NT2/D1 (cell line): ENCODE results near the gene TM4SF5.

Experiments
- SUZ12 ChIP-seq: IDR thresholded peaks from 2 replicates; pipeline ENCODE4 v1.6.1; 2011; ENCODE audit not compliant: insufficient read length, insufficient read depth; ENCODE audit errors: extremely low read depth
- YY1 ChIP-seq: IDR thresholded peaks from 2 replicates; pipeline ENCODE4 v1.6.1; 2011; ENCODE audit not compliant: insufficient read length, insufficient read depth
- ZNF274 ChIP-seq: IDR thresholded peaks from 2 replicates; pipeline ENCODE4 v1.6.1; 2011; ENCODE audit warnings: mild to moderate bottlenecking, low read depth, low read length

DNA sequence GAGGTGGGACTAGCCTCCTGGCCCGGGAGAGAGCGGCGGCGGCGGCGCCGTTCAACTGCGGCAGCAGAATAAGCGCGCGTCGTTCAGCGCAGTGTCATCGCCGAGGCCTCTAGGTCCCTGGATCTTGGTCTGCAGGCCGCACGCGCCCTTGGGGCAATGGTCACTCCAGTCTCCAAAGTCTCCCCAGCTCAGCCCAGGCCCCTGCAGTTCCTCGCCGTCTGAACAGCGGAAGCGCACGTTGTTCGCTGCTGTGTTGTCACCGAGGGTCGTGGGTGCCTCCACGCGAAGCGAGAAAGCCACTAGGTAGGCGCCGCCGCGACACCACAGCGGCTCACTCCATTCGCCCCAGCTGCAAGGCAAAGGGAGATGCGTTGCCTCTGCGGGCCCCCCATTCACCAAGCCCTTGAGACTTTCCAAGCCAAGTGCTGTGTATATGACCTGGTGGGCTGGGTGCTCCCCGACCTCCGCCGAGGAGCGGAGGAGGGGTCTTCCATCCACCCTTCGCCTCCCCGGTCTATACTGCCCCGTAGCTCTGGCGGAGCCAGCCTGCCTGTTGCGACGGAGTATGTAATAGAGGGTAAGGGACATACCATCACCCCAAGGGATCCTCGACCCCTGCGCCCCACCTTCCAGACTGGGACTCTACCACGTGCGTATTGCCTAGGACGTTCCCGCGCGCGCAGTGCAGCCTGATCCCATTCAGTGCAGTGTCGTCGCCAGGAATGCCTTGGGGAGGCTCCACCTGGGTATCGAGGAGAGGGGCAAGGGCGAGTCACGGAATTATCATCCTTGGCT lies 13.8 kb downstream of the TM4SF5 start:
- no peak for TF ChIP-seq ZNF274
- TF ChIP-seq YY1, result no peak
- TF ChIP-seq SUZ12, result no peak
